Endometrial microvascular endothelial cells (primary cell): ENCODE measurements around the gene SOWAHC. TPM values are rescaled to one million over a fixed set of nuclear protein-coding genes. Genes with fewer than 3 reads are reported as not detected.

Experiments
- total RNA-seq: library from RNA; depleted of rRNA; stranded (reverse); fragments of >200 nt; gene quantifications from one replicate; pipeline ENCODE4 v1.2.3, GENCODE V29; 2015; ENCODE audit errors: inconsistent ontology term

Gene SOWAHC
- total RNA-seq, 1 donor from 2014 or later = 1.5 TPM

Other genes with a start within 250 kb of the SOWAHC start
- 102 TPM for gene SEPTIN10, start 398 bp upstream of the SOWAHC start, total RNA-seq
- 10.1 TPM for gene RGPD5, start 179.9 kb downstream of the SOWAHC start, total RNA-seq